HG03196 (cell line): Measurements from ENCODE around the gene SLC41A2.
"Not testable (repeated sequence)": the region's sequence is repeated elsewhere in the genome, so short reads cannot be mapped to it uniquely, and the experiment has no call there.

Source experiments
- ATAC-seq: cut with Tn5 transposase; IDR thresholded peaks from one replicate; pipeline ENCODE4 v1.9.1; 2021; ENCODE audit not compliant: unreplicated experiment

The SLC41A2 gene

DNA sequence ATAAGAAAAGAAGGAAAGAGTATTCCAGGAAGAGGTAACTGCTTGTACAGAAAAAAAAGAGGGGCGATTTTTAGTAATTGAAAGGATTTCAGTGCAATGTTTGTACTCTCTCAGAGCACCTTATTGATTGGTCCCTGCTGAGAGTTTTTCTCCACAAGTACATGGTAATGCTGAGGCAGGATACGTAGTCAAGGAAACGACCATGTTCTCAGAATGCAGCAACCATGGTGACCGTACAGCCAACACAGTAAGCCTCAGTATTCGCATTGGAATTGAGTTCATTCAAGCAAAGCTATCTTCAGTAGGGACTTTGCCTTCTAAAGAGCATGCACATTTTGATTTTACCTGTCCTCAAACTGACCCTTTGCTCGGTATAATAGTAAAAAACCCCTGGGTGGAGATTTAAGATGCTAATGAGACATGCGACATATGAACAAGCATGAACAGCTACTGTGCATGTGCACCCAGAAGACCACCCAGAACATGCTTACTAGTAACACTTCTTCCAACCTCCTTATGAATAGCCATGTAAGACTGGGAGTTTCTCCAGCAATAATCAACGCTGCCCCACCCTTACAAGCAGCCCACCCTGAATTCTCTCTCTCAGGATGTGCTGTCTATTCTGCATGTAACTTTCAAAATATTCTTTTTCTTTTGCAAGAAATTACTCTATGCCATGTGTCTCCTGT lies 6.2 kb upstream of the SLC41A2 start:
- no peak for ATAC-seq

DNA sequence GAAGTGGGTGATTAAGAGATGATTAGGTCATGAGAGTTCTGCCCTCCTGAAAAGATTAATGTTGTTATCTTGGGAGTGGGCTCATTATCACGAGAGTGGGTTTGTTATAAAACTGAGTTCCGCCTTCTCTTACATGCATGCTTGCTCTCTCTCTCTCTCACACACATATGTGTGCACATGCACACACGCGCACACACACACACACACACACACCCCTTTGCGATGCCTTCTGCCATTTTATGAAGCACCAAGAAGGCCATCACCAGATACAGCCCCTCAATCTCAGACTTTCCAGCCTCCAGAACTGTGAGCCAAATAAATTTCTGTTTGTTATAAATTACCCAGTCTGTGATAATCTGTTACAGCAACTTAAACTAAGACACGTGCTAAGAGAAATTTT lies 5.7 kb upstream of the SLC41A2 start:
- no peak for ATAC-seq

DNA sequence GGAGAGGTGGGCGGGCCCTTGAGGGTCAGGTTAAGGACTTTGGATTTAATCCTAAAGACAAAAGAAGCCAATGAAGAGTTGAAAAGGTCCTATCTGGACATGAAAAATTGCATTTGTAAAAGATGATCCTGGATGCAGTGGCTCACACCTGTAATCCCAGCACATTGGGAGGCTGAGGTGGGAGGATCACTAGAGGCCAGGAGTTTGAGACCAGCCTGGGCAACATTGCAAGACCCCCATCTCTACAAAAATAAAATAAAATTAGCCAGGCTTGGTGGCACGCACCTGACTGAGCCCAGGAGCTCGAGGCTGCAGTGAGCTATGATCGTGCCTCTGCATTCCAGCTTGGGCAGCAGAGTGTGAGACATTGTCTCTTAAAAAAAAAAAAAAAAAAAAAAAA lies 2.4 kb upstream of the SLC41A2 start:
- no peak for ATAC-seq

DNA sequence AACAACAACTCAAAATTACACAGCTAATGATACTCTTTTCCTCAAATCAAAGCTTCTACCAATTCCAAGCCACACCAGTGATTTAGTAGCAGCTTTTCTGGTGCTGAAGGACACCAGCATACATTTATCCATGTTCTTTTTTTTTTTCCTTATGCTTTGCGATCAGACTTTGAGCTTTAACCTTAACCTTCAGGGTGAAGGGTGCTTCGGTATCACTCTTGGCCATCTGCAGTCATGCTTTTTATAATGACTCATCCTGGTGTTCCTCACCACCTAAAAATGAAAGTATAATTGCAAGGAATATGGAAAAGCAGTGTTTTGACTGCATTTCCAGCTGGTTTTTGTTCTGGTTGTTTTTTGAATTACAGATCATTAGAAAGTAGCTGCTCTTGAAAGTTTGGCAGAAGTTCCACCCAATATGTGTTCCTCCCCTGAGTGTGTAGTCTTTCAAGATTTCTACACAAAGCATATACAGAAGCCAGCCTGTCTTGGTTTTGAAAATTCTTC lies 1.3 kb upstream of the SLC41A2 start:
- no peak for ATAC-seq

- ATAC-seq, result no peak
Measured at GRCh38 chr12:104958805-104959334, 780 bp upstream of the SLC41A2 start.

GRCh38 chr12:104957719-104958000 lies 430 bp downstream of the SLC41A2 start:
- ATAC-seq, result peak; percentile 32

DNA sequence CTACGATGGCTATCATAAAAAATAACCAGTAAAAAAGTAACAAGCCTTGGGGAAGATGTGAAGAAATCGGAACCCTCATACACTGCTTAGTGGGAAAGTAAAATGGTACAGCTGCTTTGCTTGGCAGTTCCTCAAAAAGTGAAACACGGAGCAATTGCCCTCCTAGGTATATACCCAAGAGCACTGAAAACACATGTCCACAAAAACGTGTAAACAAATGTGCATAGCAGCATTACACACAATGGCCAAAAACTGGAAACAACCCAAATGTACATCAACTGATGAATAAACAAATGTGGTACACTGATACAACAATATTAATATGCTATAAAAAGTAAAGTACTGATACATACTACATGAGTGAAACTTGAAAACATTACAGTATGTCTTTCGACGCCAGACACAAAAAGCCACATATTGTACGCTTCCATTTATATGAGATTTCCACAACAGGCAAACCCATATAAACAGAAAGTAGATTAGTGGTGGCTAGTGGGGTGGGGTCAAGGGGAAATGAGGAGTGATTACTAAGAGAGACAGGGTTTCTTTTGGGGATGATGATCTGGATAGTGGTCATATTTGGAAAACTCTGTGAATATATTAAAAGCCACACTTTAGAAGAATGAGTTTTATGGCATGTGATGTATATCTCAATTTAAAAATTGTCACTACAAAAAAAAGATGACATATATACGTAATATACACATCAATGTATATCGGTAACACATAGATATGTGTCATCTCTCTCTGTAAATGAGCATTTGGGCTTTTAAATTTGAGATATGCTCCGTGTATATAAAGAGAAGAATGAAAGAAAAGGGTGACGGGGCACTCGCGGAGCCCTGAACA lies 996 bp downstream of the SLC41A2 start:
- no peak for ATAC-seq

DNA sequence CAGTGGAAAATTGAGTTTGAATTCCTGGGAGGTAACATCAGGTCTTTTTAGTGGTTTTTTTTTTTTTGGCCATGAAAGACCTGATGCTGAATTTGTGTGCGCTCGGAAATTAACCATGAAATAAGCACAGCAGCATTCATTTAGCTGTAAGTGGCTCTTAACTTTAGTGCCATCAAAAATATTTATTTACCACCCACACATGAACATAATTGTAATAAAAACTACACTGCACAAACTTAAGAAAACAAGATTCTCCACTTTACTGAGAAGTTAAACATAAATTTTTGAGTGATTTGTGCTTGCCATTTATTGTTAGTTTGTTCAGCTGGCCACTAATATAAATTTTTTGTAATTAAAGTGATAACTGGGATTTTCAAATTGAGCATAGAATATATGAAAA lies 2.4 kb downstream of the SLC41A2 start:
- no peak for ATAC-seq

GRCh38 chr12:104953323-104953722 lies 4.8 kb downstream of the SLC41A2 start:
- no peak for ATAC-seq

GRCh38 chr12:104952816-104953215 lies 5.3 kb downstream of the SLC41A2 start:
- no peak for ATAC-seq

DNA sequence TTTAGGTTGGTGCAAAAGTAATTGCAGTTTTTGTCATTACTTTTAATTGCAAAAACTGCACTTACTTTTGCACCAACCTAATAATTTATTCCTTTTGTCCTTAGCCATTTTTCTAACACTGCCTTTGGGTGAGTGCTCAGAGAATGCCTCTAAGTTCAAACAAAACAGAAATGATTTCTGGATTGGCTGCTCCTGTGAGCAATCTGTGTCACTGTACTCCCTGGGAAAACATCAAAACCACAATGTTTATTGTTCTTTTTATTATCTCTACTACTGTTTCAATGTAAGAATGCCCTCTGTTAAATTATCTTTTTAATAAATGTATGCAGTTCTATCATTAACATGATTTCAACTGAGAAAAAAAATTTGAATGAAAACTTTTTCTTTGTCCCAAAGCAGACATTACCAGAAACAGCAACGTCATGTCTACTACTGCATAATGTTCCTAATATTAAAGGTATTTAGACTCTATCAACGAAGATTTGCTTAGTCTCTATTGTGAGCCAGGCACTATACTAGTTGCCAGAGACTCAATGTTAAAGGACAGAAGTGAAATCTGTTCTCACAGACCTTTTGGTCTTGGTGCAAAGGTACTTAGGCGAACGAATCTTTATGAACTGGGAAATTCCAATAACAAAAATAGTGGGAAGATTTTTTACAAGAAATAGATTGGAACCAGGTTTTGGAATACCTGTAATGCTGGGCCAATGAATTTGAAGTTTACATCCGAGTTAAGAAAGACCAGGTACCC lies 6.2 kb downstream of the SLC41A2 start:
- no peak for ATAC-seq

DNA sequence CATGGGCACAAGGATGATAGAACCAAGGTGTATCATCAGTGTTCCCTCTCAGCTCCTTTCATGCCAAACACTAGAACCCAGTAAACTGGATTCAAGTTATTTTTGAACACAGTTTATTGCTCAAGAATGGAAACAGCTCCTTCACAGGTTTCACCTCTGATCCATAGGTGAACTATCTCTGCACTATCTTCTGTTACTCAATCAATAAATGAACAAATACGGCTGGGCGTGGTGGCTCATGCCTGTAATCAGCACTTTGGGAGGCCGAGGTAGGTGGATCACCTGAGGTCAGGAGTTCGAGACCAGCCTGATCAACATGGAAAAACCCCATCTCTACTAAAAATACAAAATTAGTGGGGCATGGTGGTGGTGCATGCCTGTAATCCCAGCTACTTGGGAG lies 9.4 kb downstream of the SLC41A2 start:
- ATAC-seq, result not testable (repeated sequence)

GRCh38 chr12:104944252-104944651 lies 13.8 kb downstream of the SLC41A2 start:
- ATAC-seq, result no peak

DNA sequence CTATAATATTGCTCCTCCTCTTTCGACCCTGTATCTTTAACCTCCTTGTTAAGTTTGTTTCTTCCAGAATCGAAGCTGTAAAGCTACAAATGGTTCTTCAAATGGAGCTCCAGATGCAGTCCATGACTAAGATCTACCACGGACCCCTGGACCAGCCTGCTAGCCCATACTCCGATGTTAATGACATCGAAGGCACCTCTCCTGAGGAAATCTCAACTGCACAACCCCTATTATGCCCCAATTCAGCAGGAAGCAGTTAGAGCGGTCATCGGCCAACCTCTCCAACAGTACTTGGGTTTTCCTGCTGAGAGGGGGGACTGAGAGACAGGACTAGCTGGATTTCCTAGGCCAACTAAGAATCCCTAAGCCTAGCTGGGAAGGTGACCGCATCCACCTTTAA lies 14.7 kb downstream of the SLC41A2 start:
- not testable (repeated sequence) for ATAC-seq

GRCh38 chr12:104942075-104942474 lies 16.0 kb downstream of the SLC41A2 start:
- no peak for ATAC-seq

DNA sequence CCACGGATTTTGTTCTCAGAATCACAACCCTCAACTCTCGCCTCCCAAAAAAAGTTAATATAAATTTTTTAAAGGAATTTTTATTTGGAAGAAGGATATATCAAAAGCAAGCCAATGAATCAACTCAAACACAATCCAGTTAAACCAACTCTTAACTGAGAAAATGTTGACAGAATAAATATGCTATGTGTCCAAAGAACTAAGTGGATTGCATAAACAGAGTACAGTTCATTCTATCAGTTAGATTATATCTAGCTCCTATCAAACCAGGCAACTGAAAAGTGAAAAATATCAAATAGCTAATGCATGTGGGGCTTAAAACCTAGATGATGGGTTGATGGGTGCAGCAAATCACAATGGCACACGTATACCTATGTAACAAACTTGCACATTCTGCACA lies 16.6 kb downstream of the SLC41A2 start:
- ATAC-seq, result no peak

DNA sequence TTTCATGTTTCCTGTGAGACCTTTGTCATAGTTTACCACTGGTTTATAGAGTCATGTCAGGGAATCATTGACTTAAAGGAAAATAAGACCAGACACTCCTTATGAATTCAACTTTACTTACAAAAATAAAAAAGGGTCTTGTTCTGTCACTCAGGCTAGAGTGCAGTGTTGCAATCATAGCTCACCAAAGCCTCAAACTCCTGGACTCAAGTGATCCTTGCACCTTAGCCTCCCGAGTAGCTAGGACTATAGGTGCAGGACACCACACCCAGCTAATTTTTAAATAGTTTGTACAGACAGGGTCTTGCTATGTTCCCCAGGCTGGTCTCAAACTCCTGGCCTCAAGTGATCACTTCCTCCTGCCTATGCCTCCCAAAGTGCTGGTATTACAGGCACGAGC lies 19.0 kb downstream of the SLC41A2 start:
- ATAC-seq, result no peak

DNA sequence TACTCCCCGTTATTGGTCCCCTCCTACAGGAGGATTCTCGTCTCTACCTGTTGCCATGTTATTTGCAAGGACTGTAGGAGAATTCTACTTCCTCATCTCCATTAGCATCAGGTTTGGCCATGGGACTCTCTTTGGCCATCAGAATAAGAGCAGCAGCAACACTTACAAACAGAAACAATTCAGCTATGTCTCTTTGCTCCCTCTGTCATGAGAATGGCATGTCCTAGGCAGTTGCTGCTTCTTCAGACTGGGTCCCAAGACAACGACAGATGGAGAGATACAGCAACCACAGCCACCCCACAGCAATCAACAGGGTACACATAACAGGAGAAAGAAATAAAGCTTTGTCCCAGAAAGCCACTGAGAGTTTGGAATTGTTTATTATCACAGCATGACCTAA lies 19.7 kb downstream of the SLC41A2 start:
- no peak for ATAC-seq

- ATAC-seq, result no peak
Measured at GRCh38 chr12:104935886-104936285, 22.2 kb downstream of the SLC41A2 start.

GRCh38 chr12:104933778-104934177 lies 24.3 kb downstream of the SLC41A2 start:
- ATAC-seq, result no peak

GRCh38 chr12:104933128-104933527 lies 25.0 kb downstream of the SLC41A2 start:
- no peak for ATAC-seq
